GM19328 (cell line): Measurements from ENCODE around the gene PRKCI.
A peak's percentile ranks its signal among the peaks of the same experiment; 100 is the strongest.
"Not testable (repeated sequence)": the region's sequence is repeated elsewhere in the genome, so short reads cannot be mapped to it uniquely, and the experiment has no call there.

Experiments used
- ATAC-seq: cut with Tn5 transposase; IDR thresholded peaks from one replicate; pipeline ENCODE4 v1.9.1; 2021; ENCODE audit warnings: mild to moderate bottlenecking, moderate library complexity; ENCODE audit not compliant: unreplicated experiment

PRKCI gene

GRCh38 chr3:170221924-170222646 lies at the start of gene PRKCI:
Gene PRKCI (plus strand): TSS chr3:170222424. CDS start chr3:170222670, 246 bp downstream.
- ATAC-seq: peak; percentile 90

DNA sequence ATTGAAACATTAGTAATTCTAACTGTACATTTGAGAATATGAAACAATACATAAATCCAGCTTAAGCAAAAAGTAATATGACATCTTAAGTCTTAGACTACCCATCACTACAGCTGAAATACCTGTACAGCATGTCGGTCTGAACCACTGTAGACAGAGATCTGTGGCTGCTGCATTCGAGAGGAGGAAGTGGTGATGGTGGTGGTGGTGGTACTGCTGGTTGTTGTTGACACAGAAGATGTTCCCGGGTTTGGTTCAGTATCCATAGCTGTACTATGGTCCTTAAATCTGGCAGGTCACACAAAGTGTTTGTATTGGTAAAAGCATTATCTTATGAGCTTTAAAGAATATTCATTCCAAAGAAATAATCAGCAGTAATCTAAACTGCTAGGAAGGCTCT lies 43.6 kb upstream of the PRKCI start:
- ATAC-seq: no peak

DNA sequence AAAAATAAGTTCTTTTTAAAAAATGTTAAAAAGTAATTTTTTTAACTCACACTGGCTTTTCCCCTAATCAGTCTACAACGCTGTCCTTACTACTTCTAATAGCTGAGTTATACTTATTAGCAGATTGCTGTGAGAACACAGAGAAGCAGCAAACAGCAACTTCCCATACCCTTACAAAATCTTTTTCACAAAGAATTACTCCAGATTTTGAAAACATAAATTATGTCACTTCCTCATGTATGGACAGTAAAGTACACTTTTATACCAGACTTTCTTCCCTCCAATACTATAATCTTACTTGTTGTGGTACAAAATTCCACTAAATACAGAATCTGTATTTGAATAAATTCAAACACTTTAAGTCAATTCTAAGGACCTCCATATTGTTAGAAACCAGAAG lies 42.8 kb upstream of the PRKCI start:
- no peak for ATAC-seq

DNA sequence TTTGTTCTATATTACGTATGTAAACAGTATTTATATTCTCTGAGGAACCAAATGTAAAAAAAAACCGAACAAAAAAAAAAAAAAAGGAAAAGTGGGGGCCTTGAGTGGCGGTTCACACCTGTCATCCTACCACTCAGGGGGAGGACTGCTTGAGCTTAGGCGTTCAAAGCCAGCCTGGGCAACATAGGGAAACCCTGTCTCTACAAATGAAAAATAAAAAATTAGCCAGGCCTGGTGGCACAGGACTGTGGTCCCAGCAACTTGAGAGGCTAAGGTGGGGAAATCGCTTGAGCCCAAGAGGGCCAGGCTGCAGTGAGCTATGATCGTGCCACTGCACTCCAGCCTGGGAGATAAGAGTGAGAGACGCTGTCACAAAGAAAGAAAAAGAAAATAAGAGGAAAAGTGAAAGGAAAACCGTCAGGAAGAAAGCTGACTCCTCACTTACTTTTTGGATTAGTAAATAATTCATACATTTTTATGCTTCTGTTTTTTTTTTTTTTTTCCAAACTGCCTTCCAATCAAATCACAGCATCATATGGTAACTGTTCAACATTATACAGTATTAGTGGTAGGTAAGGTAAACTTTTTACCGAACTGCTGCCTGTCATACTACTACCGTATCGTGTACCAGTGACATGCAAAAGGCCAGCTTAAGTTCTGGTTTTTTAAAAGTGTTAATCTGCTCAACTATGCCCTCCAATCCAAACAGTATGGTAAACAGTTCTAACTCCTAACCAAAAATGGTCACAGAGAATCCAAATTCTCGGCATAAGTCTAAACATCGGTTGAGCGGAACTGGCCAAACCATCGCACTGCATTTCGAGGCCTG lies 41.9 kb upstream of the PRKCI start:
- peak; percentile 26 for ATAC-seq

- peak; percentile 68 for ATAC-seq
Measured at GRCh38 chr3:170180908-170181885, 41.0 kb upstream of the PRKCI start, which contains the start of gene PHC3. Gene PHC3 (minus strand): TSS chr3:170181733. CDS start chr3:170181715, 18 bp downstream.

- peak; percentile 17 for ATAC-seq
Measured at GRCh38 chr3:170189398-170190256, 32.6 kb upstream of the PRKCI start.

GRCh38 chr3:170195759-170196158 lies 26.5 kb upstream of the PRKCI start:
- not testable (repeated sequence) for ATAC-seq

DNA sequence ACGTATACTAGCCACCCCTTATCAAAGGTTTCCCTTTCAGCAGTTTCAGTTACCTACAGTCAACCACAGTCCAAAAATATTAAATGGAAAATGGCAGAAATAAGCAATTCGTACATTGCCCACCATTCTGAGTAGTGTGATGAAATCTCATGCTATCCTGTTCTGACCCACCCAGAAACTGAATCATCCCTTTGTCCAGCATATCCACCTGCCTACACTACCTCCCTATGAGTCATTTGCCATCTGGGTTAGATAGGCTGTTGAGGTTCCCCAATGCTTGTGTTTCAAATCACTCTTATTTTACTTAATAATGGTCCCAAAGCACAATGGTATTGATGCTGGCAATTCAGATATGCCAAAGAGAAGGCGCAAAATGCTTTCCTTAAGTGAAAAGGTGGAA lies 25.4 kb upstream of the PRKCI start:
- no peak for ATAC-seq

DNA sequence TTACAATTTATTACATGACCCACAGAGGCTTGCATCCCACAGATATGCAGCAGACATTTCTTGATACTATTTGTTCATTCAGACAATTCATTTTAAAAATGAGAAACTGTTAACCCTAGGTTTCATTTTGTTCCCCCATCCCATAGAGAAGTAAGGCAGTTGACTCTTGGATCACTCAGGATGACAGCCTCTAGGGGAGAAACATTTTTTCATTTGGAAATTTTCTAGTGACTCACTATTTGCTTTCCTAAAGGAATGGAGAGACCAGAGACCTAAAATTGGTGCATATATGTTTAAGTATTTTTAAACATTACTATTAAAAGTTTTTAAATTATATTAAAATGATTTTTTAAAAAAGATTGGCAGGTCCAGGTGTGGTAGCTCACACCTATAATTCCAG lies 21.2 kb upstream of the PRKCI start:
- no peak for ATAC-seq

- no peak for ATAC-seq
Measured at GRCh38 chr3:170201527-170201926, 20.7 kb upstream of the PRKCI start.

GRCh38 chr3:170203457-170203856 lies 18.8 kb upstream of the PRKCI start:
- no peak for ATAC-seq

- ATAC-seq: no peak
Measured at GRCh38 chr3:170204023-170204472, 18.2 kb upstream of the PRKCI start.

DNA sequence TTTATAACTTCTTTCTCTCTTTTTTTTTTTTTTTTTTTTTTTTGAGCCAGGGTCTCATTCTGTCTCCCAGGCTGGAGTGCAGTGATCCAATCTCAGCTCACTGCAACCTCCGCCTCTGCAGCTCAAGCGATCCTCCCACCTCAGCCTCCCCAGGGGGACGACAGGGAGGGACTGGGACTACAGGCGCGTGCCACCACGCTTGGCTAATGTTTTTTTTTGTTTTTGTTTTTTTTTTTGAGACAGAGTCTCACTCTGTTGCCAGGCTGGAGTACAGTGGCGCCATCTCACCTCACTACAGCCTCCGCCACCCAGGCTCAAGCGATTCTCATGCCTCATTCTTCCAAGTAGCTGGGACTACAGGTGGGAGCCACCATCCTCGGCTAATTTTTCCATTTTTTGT lies 17.7 kb upstream of the PRKCI start:
- ATAC-seq: no peak

DNA sequence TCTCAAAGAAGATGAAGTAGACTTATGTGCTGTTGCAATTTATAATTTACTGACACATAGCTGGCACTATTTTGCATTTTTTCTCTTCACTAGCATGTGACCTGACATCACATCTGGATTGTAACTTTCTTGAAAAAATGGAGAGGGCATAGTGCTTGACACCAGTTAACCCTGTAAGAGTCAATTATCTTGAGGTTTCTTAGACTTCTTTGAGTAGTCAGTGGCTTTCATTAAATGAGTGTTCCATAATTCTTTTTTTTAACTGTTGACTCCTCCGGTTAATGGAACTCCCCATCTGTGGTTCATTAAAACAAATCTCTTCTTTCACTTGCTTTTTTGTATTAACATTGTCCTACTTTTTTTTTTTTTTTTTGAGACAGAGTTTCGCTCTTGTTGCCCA lies 16.9 kb upstream of the PRKCI start:
- ATAC-seq: no peak

DNA sequence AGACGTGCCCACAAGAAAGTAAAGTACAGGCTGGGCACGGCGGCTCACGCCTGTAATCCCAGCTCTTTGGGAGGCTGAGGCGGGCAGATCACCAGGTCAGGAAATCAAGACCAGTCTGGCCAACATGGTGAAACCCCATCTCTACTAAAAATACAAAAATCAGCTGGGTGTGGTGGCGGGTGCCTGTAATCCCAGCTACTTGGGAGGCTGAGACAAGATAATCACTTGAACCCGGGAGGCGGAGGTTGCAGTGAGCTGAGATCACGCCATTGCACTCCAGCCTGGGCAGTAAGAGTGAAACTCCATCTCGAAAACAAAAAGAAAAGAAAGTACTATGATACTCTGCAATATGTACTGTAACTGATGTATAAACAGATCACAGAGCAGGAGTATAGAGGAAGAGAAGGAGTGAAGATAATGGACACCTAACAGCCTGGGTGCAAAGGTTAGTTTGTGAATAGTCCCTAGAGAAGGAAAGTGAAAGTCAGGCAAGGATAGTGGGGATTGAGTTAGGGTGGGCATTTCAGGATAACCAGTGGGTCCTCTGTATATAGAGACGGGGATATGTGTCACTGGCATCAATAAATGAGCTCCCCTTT lies 16.0 kb upstream of the PRKCI start:
- not testable (repeated sequence) for ATAC-seq

GRCh38 chr3:170207717-170208116 lies 14.5 kb upstream of the PRKCI start:
- ATAC-seq: no peak

DNA sequence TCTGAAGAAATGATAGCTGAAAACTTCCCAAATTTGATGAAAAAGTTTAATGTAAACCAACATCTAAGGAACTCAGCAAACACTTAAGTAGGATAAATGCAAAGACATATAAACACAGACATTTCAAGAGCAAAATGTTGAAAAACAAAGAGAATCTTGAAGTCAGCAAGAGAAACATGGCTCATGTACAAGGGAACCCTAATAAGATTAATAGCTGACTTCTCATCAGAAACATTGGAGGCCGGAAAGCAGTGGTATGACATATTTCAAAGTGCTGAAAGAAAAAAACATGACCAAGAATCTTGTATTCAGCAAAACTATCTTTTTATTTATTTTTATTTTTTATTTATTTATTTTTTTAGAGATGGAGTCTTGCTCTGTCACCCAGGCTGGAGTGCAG lies 10.6 kb upstream of the PRKCI start:
- no peak for ATAC-seq

- no peak for ATAC-seq
Measured at GRCh38 chr3:170219850-170220249, 2.4 kb upstream of the PRKCI start.

DNA sequence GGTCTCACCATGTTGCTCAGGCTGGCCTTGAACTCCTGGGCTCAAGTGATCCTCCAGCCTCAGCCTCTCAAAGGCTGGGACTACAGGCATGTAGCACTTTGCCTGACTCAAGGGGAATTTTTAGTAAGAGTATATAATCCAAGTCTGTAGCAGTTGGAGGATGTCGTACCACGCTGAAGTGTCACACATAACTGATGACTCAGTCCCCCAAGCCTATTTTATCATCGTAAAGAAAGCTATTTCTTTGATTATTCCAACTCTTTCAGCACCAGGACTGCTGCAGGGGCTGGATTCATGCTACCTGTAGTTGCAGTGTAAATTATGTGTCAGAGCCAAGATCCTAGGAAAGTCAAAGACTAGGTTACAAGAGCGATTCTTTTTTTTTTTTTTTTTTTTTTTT lies 1.4 kb upstream of the PRKCI start:
- no peak for ATAC-seq
